ENCODE results near the gene WDR82.
A peak's percentile ranks its signal among the peaks of the same experiment; 100 is the strongest.

Gene WDR82

GRCh38 chr3:52306978-52307377 lies 28.5 kb upstream of the WDR82 start:
- DNase-seq, result no peak

- no peak for DNase-seq
These were observed 27.5 kb upstream of the WDR82 start for GRCh38 chr3:52305926-52306325.

- DNase-seq, result no peak
These were observed 25.4 kb upstream of the WDR82 start for GRCh38 chr3:52303811-52304210.

- DNase-seq, result no peak
These were observed 24.1 kb upstream of the WDR82 start for GRCh38 chr3:52302426-52303145.

- no peak for DNase-seq
These were observed 21.6 kb upstream of the WDR82 start for GRCh38 chr3:52299879-52300611.

GRCh38 chr3:52299247-52299878 lies 20.9 kb upstream of the WDR82 start:
- no peak for DNase-seq

GRCh38 chr3:52298149-52299098 lies 20.0 kb upstream of the WDR82 start:
- DNase-seq, result no peak

GRCh38 chr3:52297242-52298148 lies 19.0 kb upstream of the WDR82 start:
- no peak for DNase-seq

GRCh38 chr3:52295671-52296208 lies 17.3 kb upstream of the WDR82 start:
- no peak for DNase-seq

GRCh38 chr3:52294320-52295150 lies 16.1 kb upstream of the WDR82 start:
- no peak for DNase-seq

GRCh38 chr3:52293491-52294319 lies 15.3 kb upstream of the WDR82 start:
- DNase-seq, result no peak

GRCh38 chr3:52292247-52293065 lies 14.0 kb upstream of the WDR82 start:
- DNase-seq, result no peak

GRCh38 chr3:52291508-52292181 lies 13.2 kb upstream of the WDR82 start:
- peak; percentile 52 for DNase-seq

- no peak for DNase-seq
These were observed 12.4 kb upstream of the WDR82 start for GRCh38 chr3:52290596-52291507.

GRCh38 chr3:52289747-52290595 lies 11.5 kb upstream of the WDR82 start:
- DNase-seq, result no peak

GRCh38 chr3:52289338-52289746 lies 10.9 kb upstream of the WDR82 start:
- no peak for DNase-seq
